ENCODE results near the gene CACNA1I. TPM values are rescaled to one million over a fixed set of nuclear protein-coding genes. Genes with fewer than 3 reads are reported as not detected.

Gene CACNA1I
- polyA plus RNA-seq, 3 donors: 0.04 TPM; not detected in 2

DNA sequence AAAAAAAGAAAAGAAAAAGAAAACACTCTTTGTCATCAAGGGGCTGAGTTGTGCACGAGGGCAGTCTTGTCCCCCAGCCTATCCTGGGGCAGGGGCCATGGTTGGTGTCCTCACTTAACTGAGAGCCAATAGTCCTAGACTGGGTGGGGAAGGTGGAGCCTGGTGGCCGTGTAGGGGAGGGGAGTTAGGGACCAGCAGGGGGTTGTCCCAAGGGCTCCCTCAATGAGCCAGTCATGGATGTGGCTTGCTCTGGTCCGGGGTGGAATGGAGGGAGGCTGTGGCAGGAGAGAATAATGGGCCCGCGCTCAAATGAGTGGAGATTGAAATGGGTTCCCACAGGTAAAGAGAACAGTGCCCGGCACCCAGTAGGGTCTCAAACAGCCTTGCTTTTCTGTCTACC is 46.2 kb downstream of the CACNA1I start:
- H2AFZ ChIP-seq (ENCODE audit: insufficient read depth, low read depth, low read length, poor library complexity, severe bottlenecking): no peak overlapping the region
- no peak for DNase-seq
- H3K4me3 ChIP-seq (replicated peaks in 1 of 3; ENCODE audit: low read depth in 2 of 3, low read length in 3 of 3): no peak overlapping the region
- no peaks in the 10 kb centered on the region for H3K79me2 ChIP-seq (ENCODE audit: insufficient read depth, low read length)
- H4K20me1 ChIP-seq (ENCODE audit: insufficient read depth, low read length): no peaks in the 10 kb centered on the region
- Mint-ChIP-seq H3K9me3 (peaks cover 1 to 12% (median 7%) of the 10 kb centered on the region in 7 donors), H3K36me3 (no peaks in the 10 kb centered on the region), H3K4me1 (peaks cover 2% of the 10 kb centered on the region), H3K27ac (no peak overlapping the region), H3K4me3 (no peak overlapping the region), H3K27me3 (ENCODE audit: low read depth in 3 of 3) (peaks cover 20 to 35% (median 21%) of the 10 kb centered on the region in 3 donors)
- 69% methylated on average over 6 of the region's 6 CpGs for WGBS (ENCODE audit: insufficient coverage)
- intact Hi-C loops (cut with micrococcal nuclease): no loop called here
- TF ChIP-seq, protein P1, sequence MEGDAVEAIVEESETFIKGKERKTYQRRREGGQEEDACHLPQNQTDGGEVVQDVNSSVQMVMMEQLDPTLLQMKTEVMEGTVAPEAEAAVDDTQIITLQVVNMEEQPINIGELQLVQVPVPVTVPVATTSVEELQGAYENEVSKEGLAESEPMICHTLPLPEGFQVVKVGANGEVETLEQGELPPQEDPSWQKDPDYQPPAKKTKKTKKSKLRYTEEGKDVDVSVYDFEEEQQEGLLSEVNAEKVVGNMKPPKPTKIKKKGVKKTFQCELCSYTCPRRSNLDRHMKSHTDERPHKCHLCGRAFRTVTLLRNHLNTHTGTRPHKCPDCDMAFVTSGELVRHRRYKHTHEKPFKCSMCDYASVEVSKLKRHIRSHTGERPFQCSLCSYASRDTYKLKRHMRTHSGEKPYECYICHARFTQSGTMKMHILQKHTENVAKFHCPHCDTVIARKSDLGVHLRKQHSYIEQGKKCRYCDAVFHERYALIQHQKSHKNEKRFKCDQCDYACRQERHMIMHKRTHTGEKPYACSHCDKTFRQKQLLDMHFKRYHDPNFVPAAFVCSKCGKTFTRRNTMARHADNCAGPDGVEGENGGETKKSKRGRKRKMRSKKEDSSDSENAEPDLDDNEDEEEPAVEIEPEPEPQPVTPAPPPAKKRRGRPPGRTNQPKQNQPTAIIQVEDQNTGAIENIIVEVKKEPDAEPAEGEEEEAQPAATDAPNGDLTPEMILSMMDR (IDR thresholded peaks at IDR 0.05): no peak
- peaks cover 0 to 3% of the 10 kb centered on the region in 2 donors for H3K9me3 ChIP-seq (replicated peaks in 1 of 2; ENCODE audit: control insufficient read depth in 1 of 2, insufficient read depth in 1 of 2, low read length in 2 of 2)
- H3K4me1 ChIP-seq (ENCODE audit: control insufficient read depth in 1 of 2, insufficient read depth in 2 of 2, low read length in 2 of 2): no peaks in the 10 kb centered on the region
- H3K9ac ChIP-seq (ENCODE audit: insufficient read depth, low read length, poor library complexity, severe bottlenecking): no peak overlapping the region
- no peak overlapping the region for H3K4me2 ChIP-seq (replicated peaks; ENCODE audit: extremely low read depth, low read length, poor library complexity, severe bottlenecking)
- H3K27me3 ChIP-seq (ENCODE audit: control insufficient read depth in 2 of 2, insufficient read depth in 2 of 2, low read length in 2 of 2): peaks cover 0 to 2% of the 10 kb centered on the region in 2 donors
- H3K36me3 ChIP-seq (replicated peaks in 1 of 2; ENCODE audit: control insufficient read depth in 1 of 2, insufficient read depth in 2 of 2, low read length in 2 of 2): no peaks in the 10 kb centered on the region
- H3K27ac ChIP-seq (ENCODE audit: low read depth in 1 of 2, low read length in 2 of 2): no peak overlapping the region

GRCh38 chr22:39617342-39617741 is 46.8 kb downstream of the CACNA1I start:
- Histone ChIP-seq H3K36me3 (replicated peaks in 1 of 2; ENCODE audit: control insufficient read depth in 1 of 2, insufficient read depth in 2 of 2, low read length in 2 of 2) (no peaks in the 10 kb centered on the region), H3K27me3 (ENCODE audit: control insufficient read depth in 2 of 2, insufficient read depth in 2 of 2, low read length in 2 of 2) (peaks cover 0 to 2% of the 10 kb centered on the region in 2 donors), H3K4me2 (replicated peaks; ENCODE audit: extremely low read depth, low read length, poor library complexity, severe bottlenecking) (no peak overlapping the region), H3K27ac (ENCODE audit: low read depth in 1 of 2, low read length in 2 of 2) (no peak overlapping the region), H3K4me3 (replicated peaks in 1 of 3; ENCODE audit: low read depth in 2 of 3, low read length in 3 of 3) (no peak overlapping the region), H2AFZ (ENCODE audit: insufficient read depth, low read depth, low read length, poor library complexity, severe bottlenecking) (no peak overlapping the region), H3K4me1 (ENCODE audit: control insufficient read depth in 1 of 2, insufficient read depth in 2 of 2, low read length in 2 of 2) (no peaks in the 10 kb centered on the region), H3K9ac (ENCODE audit: insufficient read depth, low read length, poor library complexity, severe bottlenecking) (no peak overlapping the region), H3K79me2 (ENCODE audit: insufficient read depth, low read length) (no peaks in the 10 kb centered on the region), H4K20me1 (ENCODE audit: insufficient read depth, low read length) (no peaks in the 10 kb centered on the region), H3K9me3 (replicated peaks in 1 of 2; ENCODE audit: control insufficient read depth in 1 of 2, insufficient read depth in 1 of 2, low read length in 2 of 2) (no peaks in the 10 kb centered on the region)
- WGBS (ENCODE audit: insufficient coverage): 21% methylated on average over 9 of the region's 15 CpGs
- TF ChIP-seq, protein P1 (IDR thresholded peaks at IDR 0.05): no peak
- Mint-ChIP-seq H3K27me3 (ENCODE audit: low read depth in 3 of 3) (peaks cover 20 to 35% (median 21%) of the 10 kb centered on the region in 3 donors), H3K36me3 (no peaks in the 10 kb centered on the region), H3K27ac (no peak overlapping the region), H3K4me1 (peaks cover 2% of the 10 kb centered on the region), H3K4me3 (no peak overlapping the region), H3K9me3 (peaks cover 0 to 8% (median 3%) of the 10 kb centered on the region in 7 donors)
- intact Hi-C loops (cut with micrococcal nuclease): no loop called here
- no peak for DNase-seq
